CD4-positive, alpha-beta T cell treated with Interleukin-4 for 4 hours (primary cell): ENCODE data around the gene TEAD2.
"Not testable (repeated sequence)": the region's sequence is repeated elsewhere in the genome, so short reads cannot be mapped to it uniquely, and the experiment has no call there.

ENCODE experiments used
- DNase-seq: peaks from one replicate; pipeline ENCODE4 v3.0.0-alpha.2; 2020

The TEAD2 gene

DNA sequence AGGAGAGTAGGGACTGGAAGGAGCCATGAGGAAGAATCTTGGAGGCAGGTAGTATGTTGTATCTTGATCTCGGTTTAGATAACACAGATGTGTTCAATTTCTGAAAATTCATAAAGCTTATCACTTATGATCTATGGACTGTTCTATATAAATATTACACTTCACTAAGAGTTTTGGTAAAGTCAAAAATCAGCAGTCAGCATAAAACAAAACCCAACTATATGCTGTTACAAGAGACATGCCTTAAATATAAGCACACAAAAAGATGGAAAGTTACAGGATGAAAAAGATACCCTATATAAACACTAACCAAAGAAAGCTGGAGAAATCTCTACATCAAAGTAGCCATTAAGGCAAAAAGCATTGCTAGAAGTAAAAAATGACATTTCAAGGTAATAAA lies 21.4 kb upstream of the TEAD2 start:
- DNase-seq, result no peak

- no peak for DNase-seq
These were observed 20.4 kb upstream of the TEAD2 start for GRCh38 chr19:49382639-49383038.

DNA sequence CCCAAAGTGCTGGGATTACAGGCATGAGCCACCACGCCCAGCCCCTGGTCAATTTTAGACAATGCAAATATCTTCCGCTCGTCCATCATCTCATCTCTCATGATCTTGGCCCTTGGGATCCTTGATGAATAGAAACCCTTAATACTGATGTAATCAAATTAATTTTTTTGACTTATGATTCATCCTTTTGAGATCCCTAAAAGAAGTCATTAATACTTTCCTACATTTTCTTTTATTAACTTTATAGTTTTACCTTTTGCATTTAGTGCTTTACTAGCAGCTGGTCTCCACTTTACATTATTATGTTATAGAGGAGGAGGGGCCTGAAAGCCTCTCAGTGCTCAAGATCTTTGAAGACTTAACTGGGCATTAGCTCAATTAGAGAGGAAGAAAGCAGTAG lies 18.2 kb upstream of the TEAD2 start:
- no peak for DNase-seq

DNA sequence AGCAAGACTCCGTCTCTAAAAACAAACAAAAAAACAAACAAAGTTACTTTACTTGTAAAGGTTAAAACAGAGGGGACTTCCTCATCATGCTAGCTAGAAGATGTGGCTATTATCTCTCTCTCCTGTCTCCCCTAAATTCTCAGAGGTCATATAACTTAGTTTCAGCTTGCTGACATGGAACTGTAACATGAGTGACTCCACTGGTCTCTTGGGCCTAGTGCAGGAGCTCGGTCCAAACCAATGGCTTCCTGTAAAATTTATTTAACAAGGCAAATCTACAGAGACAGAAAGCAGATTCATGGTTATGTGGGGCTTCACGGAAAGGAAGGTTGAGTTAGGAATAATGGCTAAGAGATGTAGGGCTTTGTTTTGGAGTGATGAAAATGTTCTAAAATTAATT lies 16.3 kb upstream of the TEAD2 start:
- DNase-seq, result no peak

- DNase-seq, result no peak
These were observed 12.6 kb upstream of the TEAD2 start for GRCh38 chr19:49374665-49375434.

- not testable (repeated sequence) for DNase-seq
These were observed 11.0 kb upstream of the TEAD2 start for GRCh38 chr19:49373174-49373573.

DNA sequence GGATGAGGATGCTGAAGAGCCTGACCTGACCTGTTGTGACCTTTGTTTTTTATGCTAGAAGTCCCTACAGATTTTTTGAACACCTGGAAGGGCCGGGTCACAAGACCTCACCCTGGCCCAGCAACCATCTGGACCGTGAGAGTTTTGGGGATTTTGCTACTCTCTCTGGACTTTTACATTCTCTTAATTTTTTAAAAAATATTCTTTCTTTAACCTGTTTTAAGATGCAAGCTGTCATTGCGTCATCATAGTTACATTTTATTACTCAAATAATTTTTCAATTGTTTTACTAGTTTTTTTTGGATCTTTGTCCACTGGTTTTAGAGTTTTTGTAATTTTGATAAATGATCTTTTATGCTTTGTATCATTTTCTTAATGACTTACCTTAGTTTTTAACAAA lies 9.0 kb upstream of the TEAD2 start:
- no peak for DNase-seq

DNA sequence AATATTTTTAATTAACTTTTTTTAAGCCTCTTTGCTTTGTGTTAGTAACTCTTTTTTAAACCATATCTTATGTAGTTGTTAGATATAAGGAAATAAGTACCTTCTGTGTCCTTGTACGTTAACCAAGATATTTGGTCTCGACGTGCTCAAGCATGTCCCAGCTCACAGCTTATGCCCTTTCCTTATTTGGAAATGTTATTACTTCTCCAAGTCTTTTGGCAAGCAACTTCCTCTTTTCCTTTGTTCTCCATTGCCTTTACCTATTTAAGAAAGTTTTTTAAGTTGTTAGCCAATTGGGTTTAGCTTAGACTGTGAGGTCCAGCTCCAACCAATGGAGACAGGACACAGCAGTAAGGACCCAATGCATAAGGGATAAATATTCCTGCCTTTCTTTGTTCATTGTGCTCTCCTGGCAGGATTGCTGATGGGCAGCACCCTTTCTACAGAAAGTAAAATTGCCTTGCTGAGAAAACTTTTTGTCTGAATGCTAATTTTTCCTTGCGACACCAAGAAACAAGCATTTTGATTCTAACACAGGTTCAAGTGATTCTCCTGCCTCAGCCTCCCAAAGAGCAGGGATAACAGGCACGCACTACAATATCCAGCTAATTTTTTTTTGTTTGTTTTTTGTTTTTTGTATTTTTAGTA lies 6.6 kb upstream of the TEAD2 start:
- DNase-seq, result no peak

GRCh38 chr19:49366110-49366509 lies 3.9 kb upstream of the TEAD2 start:
- no peak for DNase-seq

GRCh38 chr19:49364083-49364737 lies 2.0 kb upstream of the TEAD2 start:
- no peak for DNase-seq

DNA sequence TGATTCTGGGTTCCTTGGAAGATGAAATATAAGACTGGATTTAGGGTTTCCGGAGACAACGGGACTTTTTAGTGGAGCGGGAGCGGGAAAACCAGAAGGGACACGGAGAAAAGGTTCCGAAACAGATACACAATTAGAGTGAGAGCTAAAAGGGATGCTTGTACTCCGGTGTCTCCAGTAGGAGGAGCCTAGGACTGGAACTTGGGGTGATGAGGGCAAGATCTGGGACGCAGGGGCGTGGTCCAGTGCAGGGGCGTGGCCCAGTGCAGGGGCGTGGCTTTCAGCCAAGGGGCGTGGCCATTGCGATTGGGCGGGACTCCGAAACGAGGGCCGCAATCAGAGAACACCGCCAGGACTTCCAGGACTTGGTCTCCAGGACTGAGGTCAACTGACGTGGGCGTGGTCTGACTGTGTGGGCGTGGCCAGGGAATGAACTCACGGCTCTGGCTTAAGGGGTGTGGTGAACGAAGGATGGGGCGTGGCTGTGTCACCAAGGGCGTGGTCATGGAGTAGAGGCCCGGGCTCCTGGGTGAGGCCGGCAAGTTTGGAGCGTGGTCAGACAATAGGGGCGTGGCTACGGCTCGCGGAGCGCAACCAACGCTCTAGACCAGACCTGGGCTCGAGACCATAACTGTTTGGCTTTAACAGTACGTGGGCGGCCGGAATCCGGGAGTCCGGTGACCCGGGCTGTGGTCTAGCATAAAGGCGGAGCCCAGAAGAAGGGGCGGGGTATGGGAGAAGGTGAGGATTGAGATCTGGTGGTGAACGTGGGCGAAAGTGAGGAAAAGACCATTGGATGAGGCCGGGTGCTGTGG lies 1.3 kb upstream of the TEAD2 start, which contains the start of gene DKKL1:
DKKL1 (plus strand) TSS at position 610 of the 815 bp plus-strand sequence; CDS start at position 732, 122 bp downstream.
- DNase-seq, result peak; percentile 43

DNA sequence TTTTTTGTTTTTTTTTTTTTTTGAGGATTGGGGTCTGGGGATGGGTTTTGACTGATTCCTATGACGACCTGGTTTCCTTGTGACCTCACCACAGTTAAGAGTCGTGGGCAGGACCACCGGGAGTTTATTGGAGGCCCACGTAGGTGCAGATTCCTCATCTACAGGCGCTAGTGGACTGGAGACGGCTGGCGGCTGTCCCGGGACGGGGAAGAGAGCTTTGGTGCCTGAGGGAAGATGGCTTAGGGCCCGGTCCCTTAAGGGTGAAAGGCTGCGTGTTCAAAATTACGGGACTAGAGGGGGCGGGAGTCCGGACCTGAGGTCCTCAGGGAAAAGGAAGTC lies 682 bp upstream of the TEAD2 start:
- no peak for DNase-seq

DNA sequence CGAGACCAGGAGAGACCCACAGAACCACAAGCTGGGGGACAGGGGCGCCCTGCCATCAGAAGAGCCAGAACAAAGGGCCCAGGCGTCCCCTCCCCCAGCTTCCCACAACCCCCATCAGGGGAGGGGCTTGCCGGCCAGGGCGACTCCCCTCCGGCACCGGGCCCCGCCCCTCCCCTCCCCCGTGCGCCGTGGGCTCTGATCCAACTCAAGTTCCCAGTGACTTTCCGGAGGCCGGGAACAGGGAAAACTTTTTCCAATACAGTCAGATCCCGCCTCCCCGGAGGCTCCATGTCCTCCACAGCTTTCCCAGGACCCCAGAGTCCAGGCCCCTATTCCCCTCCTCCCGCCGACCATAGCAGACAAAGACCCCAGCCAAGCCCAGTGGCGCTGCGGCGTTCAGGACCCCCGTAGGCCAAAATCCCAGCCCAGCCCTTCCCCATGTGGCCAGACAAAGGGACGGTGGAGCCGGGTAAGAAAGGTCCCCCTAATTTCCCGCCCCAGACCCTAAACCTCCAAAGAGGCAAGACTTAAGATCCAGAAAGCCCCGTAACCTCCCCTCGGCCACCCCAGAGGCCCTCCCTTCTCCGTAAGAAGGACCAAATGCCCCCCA lies 673 bp downstream of the TEAD2 start:
- DNase-seq, result no peak

- DNase-seq, result no peak
These were observed 2.1 kb downstream of the TEAD2 start for GRCh38 chr19:49359851-49360820.

GRCh38 chr19:49357186-49357585 lies 5.0 kb downstream of the TEAD2 start:
- DNase-seq, result no peak

DNA sequence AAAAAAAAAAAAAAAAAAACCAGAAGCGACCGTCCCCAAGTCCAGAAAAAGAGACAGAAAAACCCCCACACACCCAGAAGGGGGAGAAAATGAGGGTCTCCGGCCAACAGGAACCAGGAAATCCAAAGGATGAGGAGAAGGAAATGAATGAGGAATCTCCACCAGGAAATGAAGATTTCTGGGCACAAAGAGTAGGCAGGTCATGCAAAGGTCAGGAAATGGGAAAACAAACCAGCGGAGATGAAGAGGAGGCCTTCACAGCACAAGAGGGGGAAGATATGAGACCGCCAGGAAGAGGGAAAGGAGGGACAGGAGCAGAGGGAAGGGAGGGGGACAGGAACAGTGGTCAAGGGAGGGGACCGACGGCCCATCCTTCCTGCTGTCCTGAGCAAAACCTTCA lies 5.8 kb downstream of the TEAD2 start:
- DNase-seq, result no peak

GRCh38 chr19:49355909-49356353 lies 6.3 kb downstream of the TEAD2 start:
- no peak for DNase-seq

- DNase-seq, result no peak
These were observed 12.6 kb downstream of the TEAD2 start for GRCh38 chr19:49349567-49349966.

DNA sequence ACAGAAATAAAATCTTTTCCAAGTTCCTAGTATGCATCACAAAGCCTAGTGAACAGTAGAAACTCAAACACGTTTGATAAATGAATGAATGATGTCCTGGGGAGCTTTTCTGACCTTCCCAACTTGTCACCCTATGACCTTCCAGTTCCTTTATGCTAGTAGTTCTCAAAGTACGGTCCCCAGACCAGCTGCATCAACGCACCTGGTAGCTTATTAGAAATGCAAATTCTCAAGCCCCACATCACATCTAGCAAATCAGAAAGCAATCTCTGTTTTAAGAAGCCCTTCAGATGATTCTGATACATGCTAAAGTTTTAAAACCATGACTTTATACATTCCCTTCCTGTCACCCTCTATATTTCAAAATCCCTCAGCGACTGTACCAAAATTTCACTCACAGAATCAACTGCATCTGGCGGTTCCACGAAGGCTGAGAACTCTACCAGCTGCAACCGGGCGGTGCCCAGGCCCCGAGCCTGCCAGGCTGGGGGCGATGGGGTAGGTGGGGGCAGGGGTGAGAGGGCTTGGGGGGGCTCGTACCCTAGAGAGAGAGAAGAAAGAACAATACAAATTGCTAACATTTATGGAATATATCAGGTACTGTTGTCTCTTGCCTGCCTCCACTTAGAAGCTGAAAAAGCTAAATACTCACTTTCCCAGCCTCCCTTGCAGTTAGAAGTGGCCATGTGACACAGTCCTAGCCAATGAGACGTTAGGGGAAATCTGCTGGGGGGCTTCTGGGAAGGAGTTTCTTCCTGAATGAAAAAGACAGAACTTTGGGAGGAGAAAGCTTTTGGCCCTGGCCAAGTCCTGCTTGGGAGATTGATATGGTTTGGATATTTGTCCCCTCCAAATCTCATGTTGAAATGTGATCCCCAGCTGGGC lies 13.7 kb downstream of the TEAD2 start:
- no peak for DNase-seq

- no peak for DNase-seq
These were observed 14.4 kb downstream of the TEAD2 start for GRCh38 chr19:49347835-49348234.
